Activated CD8-positive, alpha-beta memory T cell treated with anti-CD3 and anti-CD28 coated beads for 4 hours (primary cell): ENCODE results near the gene APH1A.
A peak's percentile ranks its signal among the peaks of the same experiment; 100 is the strongest.
"Not testable (repeated sequence)": the region's sequence is repeated elsewhere in the genome, so short reads cannot be mapped to it uniquely, and the experiment has no call there.

Source experiments
- DNase-seq, 2 donors: peaks; one replicate each; pipeline ENCODE4 v3.0.0-alpha.2; 2020; ENCODE audit warnings: low read depth in 2 of 2

The APH1A gene

DNA sequence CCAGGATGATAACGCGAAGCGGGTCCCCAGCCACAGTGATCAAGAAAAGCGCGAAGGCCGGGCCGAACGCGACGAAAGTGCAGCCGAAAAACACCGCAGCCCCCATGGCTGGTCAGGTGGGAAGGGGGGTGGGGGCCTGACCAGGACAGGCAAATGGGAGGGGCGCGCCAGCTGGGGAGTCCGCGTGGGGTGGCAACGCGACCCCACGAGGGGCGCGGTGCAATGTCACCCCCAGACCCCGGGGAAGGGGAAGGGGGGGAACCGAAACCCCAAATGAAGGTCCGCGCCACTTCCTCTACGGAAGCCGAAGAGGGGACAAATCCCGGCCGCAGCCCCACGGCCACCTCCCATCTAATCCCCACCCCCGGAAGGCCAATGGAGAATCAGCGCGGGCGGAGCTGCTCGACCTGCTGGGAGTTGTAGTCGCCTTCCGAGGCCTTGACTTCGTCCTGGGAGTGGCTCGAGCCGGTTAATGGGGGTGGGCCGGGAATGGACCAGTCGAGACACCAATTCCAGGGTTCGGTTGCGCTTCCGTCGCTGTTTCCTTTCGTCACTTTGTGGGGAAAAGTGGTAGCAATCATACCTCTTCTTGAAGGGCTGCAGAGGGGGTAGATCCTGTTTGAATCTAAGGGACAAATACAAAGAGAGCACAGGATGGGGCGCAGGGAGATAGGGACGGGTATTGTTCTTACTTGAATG is at the start of gene APH1A:
Gene APH1A (minus strand): TSS at position 312 of the 699 bp plus-strand sequence. CDS start 206 bp downstream, at position 106.
- peak; percentile 86 to 87 for DNase-seq

GRCh38 chr1:150314691-150315090 is 45.9 kb upstream of the APH1A start:
- not testable (repeated sequence) for DNase-seq

DNA sequence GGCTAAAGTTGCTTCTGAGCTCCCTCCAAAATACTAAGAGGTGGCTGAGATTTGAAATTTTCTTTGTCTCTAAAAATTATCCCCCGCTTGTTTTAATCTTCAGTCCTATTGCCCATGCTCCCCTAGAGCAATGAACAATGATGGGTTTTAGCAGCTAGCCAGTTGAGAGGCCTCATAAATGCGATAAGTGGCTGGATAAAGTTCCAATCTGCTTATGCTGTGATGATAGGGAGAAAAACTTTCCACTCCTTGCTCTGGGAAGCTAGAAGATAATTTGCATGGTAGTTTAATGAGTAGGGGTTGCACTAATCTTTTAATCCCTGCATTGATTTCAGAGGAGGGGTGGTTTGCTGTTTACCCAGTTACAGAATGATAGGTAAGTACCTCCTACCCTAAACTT is 42.9 kb upstream of the APH1A start:
- no peak for DNase-seq

GRCh38 chr1:150309758-150310508 is 41.1 kb upstream of the APH1A start:
- no peak for DNase-seq

- not testable (repeated sequence) for DNase-seq
Measured at GRCh38 chr1:150308585-150308984, 39.8 kb upstream of the APH1A start.

DNA sequence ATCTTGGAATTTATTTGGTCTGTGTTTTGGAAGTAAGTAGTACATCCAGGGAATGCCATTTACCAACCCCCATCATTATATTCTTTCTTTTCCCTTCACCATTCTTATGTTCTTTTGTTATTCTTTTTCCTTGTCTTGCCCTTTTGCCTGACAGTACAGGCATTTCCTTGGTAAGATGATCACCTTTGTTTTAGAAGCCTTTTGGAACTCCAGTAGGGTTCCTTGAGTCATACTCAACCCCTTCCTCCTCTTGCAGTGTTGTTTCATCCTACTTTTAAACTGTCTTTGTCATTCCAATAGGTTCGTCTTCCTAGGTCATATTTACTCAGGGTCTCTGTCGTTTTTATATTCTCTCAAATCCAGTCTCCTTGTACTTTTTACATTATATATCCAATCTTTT is 34.1 kb upstream of the APH1A start:
- DNase-seq: no peak

- DNase-seq: no peak
Measured at GRCh38 chr1:150302338-150302737, 33.5 kb upstream of the APH1A start.

GRCh38 chr1:150299716-150300115 is 30.9 kb upstream of the APH1A start:
- DNase-seq: no peak

GRCh38 chr1:150295476-150295875 is 26.7 kb upstream of the APH1A start:
- DNase-seq: no peak

- DNase-seq: peak; percentile 60 to 80
Measured at GRCh38 chr1:150293433-150294253, 24.8 kb upstream of the APH1A start, which contains the start of gene MRPS21. Gene MRPS21, plus strand, starts transcription at chr1:150293861. Its CDS starts 506 bp downstream, at chr1:150294367.

- DNase-seq: no peak
Measured at GRCh38 chr1:150288822-150289221, 20.0 kb upstream of the APH1A start.

- no peak for DNase-seq
Measured at GRCh38 chr1:150288382-150288781, 19.6 kb upstream of the APH1A start.

DNA sequence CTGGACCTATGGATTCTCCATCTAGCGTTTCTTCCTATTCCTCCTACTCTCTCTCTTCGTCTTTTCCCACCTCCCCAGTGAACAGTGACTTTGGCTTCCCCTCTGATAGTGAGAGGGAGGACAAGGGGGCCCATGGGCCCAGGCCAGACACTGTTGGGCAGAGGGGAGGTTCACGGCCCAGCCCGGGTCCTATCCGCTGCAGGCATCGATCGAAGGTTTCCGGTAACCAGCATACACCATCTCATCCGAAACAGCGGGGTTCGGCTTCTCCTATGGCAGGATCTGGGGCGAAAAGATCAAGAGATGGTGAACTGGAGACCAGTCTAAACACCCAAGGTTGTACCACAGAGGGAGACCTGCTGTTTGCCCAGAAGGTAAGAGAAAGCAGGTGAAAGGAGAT is 14.4 kb upstream of the APH1A start:
- DNase-seq: no peak

GRCh38 chr1:150282558-150282958 is 13.7 kb upstream of the APH1A start:
- DNase-seq: no peak

DNA sequence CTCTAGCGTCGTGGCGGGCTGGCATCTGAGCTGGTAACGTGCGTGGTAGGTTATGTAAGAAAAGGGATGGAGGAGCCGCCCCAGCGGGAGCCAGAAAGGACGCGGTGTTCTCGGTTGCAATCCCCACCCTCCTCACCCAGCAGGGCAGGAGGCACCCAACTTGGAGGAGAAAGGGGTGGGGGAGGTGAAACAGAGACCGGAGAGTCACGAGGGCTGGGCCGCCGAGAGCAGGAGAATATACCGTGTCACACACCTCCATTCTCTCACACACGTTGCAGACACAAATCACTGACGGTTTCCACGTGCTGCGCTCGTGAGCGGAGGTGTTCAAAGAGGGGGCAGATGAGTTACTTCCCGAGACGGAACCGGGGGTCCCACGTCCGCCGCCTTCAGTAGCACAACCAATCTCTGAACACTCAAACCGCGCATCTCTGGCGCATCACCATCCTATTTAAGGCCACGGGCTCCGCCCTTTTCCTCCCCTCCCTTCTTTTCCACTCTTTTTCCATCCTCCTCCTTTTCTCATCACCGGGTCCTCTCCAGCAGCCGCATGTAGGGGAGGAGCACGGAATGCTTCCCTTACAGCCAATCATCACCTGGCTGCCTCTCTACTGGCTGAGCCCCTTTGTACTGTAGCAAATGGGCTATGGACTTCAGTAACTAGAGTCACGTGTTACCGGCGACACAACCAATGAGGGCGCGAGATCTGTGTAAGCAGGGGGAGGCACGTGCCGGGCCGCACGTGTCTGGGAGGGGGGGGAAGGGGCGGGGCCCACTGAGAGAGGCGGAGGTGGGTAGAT is 13.1 kb upstream of the APH1A start, which contains the start of gene CIART:
Gene CIART (plus strand): TSS at position 797 of the 800 bp plus-strand sequence. CDS start 714 bp downstream, outside the sequence.
- peak; percentile 60 to 83 for DNase-seq

- DNase-seq: peak; percentile 42 to 43
Measured at GRCh38 chr1:150281221-150281757, 12.5 kb upstream of the APH1A start.

GRCh38 chr1:150280138-150280707 is 11.4 kb upstream of the APH1A start:
- DNase-seq: no peak

DNA sequence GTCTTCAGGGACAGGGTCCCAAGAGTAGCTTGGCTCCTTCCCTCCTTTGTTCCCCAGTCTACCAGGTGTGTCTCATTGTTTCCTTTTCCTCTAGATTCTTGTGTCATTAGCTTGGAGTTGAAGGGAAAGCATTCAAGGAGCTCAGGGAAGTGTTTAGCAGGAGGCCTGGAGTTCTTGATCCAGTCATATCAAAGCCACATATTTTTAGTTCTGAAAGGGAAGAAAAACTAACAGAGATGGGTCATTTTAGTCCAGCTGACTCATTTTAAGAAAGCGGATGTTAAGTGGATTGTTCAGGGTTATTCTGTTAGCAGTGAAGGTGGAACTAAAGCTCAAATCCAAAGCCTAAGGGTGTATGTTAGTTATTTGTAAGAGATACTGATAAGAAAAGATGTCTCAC is 4.5 kb upstream of the APH1A start:
- no peak for DNase-seq

GRCh38 chr1:150271291-150271959 is 2.6 kb upstream of the APH1A start:
- no peak for DNase-seq

- no peak for DNase-seq
Measured at GRCh38 chr1:150269451-150269850, 635 bp upstream of the APH1A start.
